GM19238 (cell line): ENCODE results near the gene MTA2.
"Not testable (repeated sequence)": the region's sequence is repeated elsewhere in the genome, so short reads cannot be mapped to it uniquely, and the experiment has no call there.

Source experiments
- DNase-seq: peaks from one replicate; pipeline ENCODE4 v3.0.0; 2011; ENCODE audit warnings: low spot score; ENCODE audit not compliant: insufficient read length

The MTA2 gene

GRCh38 chr11:62567018-62567633, 34.5 kb downstream of the MTA2 start:
- DNase-seq = no peak

GRCh38 chr11:62566247-62566646, 35.4 kb downstream of the MTA2 start:
- DNase-seq = no peak

GRCh38 chr11:62565100-62565802, 36.4 kb downstream of the MTA2 start:
- no peak for DNase-seq

GRCh38 chr11:62561677-62562230, 39.9 kb downstream of the MTA2 start:
- DNase-seq = not testable (repeated sequence)

- DNase-seq = no peak
Observed at GRCh38 chr11:62560566-62561103, 41.0 kb downstream of the MTA2 start.

GRCh38 chr11:62559626-62560025, 42.0 kb downstream of the MTA2 start:
- DNase-seq = not testable (repeated sequence)

- no peak for DNase-seq
Observed at GRCh38 chr11:62559204-62559603, 42.5 kb downstream of the MTA2 start.

- no peak for DNase-seq
Observed at GRCh38 chr11:62558669-62559068, 43.0 kb downstream of the MTA2 start.

GRCh38 chr11:62556875-62557631, 44.6 kb downstream of the MTA2 start:
- DNase-seq = no peak

GRCh38 chr11:62556108-62556874, 45.4 kb downstream of the MTA2 start:
- DNase-seq = peak; percentile 62

- peak; percentile 63 for DNase-seq
Observed at GRCh38 chr11:62555464-62556107, 46.1 kb downstream of the MTA2 start.

- no peak for DNase-seq
Observed at GRCh38 chr11:62554387-62555167, 47.1 kb downstream of the MTA2 start.

GRCh38 chr11:62553839-62554361, 47.8 kb downstream of the MTA2 start:
- no peak for DNase-seq

- no peak for DNase-seq
Observed at GRCh38 chr11:62553080-62553838, 48.4 kb downstream of the MTA2 start.

GRCh38 chr11:62552485-62553079, 49.1 kb downstream of the MTA2 start:
- DNase-seq = no peak

- not testable (repeated sequence) for DNase-seq
Observed at GRCh38 chr11:62550478-62550877, 51.2 kb downstream of the MTA2 start.

- no peak for DNase-seq
Observed at GRCh38 chr11:62548545-62549335, 52.9 kb downstream of the MTA2 start.
